GM13977 (cell line): ENCODE measurements around the gene REC114.

Experiments
- DNase-seq: peaks from one replicate; pipeline ENCODE4 v3.0.0; 2012; ENCODE audit warnings: low spot score
- in situ Hi-C: fragments of 300-500 bp; cut with MboI; formaldehyde crosslinking; loops from one replicate; pipeline ENCODE4 v1.12.0; 2022; ENCODE audit warnings: low sequenced_read_pairs, low pct_unique_long_range_greater_than_20kb, mixed read lengths, inconsistent platforms; ENCODE audit not compliant: unreplicated experiment
- TF ChIP-seq, protein P1 (sequence below): IDR thresholded peaks from 2 replicates; pipeline ENCODE4 v1.5.1; 2012; ENCODE audit warnings: mild to moderate bottlenecking, control low read depth; ENCODE audit not compliant: insufficient read depth; ENCODE audit errors: extremely low read depth, missing control alignments

Gene REC114

DNA sequence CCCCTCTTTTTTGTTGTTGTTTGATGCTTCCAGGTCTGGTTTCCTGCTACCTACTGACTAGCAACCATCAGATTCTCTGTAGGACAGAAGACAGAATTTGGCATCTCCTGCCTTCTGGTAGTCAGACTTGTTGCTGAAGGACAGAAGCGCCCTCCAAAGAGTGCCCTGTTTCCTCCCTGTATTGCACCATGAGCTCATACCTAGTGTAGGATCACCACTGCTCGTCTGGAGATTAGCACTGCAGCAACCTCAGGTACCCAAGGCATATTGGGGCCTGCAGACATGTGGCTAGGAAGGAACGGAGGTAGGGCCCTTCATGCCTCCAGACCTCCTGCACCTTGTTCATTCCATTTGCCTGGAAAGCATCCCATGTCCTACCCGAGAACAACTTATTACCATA is 112.1 kb downstream of the REC114 start:
- TF ChIP-seq, protein P1, sequence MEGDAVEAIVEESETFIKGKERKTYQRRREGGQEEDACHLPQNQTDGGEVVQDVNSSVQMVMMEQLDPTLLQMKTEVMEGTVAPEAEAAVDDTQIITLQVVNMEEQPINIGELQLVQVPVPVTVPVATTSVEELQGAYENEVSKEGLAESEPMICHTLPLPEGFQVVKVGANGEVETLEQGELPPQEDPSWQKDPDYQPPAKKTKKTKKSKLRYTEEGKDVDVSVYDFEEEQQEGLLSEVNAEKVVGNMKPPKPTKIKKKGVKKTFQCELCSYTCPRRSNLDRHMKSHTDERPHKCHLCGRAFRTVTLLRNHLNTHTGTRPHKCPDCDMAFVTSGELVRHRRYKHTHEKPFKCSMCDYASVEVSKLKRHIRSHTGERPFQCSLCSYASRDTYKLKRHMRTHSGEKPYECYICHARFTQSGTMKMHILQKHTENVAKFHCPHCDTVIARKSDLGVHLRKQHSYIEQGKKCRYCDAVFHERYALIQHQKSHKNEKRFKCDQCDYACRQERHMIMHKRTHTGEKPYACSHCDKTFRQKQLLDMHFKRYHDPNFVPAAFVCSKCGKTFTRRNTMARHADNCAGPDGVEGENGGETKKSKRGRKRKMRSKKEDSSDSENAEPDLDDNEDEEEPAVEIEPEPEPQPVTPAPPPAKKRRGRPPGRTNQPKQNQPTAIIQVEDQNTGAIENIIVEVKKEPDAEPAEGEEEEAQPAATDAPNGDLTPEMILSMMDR = no peak
- in situ Hi-C loops = loop anchor here (25.0 kb wide), 1 partner anchor 132 kb away; the partner anchor contains the start of gene CD276
- no peak for DNase-seq

DNA sequence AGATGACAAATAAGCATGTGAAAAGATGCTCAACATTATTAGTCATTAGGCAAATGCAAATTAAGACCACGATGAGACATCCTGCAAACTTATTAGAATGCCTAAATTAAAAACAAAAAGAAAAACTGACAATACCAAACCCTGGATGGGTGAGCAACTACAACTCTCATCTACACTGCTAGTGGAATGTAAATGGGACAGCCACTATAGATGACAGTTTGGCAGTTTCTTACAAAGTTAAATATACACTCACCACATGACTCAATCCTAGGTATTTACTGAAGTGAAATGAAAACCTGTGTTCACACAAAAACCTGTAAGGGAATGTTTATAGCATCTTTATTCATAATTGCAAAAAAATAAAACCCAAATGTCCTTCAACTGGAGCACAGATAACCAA is 115.6 kb downstream of the REC114 start:
- in situ Hi-C loops = loop anchor here (25.0 kb wide), 1 partner anchor 129 kb away; the partner anchor contains the start of gene CD276
- TF ChIP-seq, protein P1 = no peak
- DNase-seq = no peak

DNA sequence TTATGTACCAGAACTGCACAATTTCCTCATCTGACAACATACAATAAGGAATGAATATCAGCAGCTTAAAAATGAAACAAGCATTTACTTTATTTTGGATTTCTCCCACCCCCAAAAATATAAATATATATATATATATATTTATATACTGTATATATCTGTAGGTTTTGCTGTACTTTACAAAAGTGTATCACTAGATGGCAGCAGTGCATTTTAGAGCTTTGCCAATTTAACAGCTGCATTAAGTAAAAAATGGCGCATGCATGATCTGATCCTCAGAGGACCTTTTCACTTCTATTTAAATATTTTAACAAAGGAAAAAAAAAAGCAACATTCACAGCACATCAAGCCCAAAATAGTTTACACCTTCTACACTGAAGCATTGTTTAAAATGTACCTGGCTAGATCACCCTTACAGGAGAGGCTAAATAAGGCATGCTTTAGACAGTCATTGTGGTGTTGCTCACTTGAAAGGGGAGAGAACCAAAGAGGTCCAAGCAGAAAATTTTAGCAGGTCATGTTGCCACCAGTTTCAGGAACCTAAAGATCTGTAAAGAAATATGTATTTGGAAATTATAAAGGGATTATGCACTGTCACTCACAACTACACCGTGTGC is 117.6 kb downstream of the REC114 start:
- peak; percentile 27 for DNase-seq
- in situ Hi-C loops = loop anchor here (25.0 kb wide), 1 partner anchor 127 kb away; the partner anchor contains the start of gene CD276
- TF ChIP-seq, protein P1 = peak; percentile 47

DNA sequence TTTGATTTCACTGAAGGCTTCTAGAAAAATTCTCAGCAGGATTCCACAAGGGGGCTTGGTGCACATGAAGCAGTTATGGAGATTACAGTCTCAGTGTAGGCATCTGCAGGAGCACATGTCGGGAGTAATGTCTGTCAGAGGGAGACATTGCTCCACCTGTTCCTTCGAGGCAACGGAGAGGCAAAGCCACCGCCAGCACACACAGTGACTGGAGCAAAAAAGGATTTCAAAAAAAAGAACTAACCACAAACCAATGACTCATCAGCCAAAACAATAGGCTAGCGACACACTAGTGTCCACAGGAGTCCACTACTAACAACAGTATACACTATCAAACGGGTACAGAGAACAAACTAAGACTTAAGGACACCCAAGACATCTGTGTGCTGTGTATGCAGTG is 121.3 kb downstream of the REC114 start:
- TF ChIP-seq, protein P1 = no peak
- DNase-seq = no peak
- in situ Hi-C loops = loop anchor here (25.0 kb wide), 1 partner anchor 123 kb away; the partner anchor contains the start of gene CD276

DNA sequence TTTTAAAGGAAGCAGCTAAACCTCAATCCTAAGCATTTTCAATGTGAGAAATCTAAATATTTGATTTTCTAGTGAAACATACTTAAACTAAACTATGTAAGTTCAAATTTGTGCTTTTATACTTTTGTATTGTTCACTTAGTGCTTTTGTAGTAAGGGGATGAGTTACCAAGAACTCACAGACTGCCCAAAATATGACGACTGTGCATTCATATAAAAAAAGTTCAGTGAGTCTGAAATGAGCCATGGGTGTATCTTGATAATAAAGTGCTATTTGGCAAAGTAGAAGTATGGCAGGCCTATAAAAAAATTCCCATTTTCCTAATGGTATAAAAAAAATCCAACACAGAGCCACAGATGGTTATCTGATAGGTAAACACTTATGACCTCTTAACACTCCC is 124.1 kb downstream of the REC114 start:
- no peak for DNase-seq
- in situ Hi-C loops = loop anchor here (25.0 kb wide), 1 partner anchor 120 kb away; the partner anchor contains the start of gene CD276
- TF ChIP-seq, protein P1 = no peak

DNA sequence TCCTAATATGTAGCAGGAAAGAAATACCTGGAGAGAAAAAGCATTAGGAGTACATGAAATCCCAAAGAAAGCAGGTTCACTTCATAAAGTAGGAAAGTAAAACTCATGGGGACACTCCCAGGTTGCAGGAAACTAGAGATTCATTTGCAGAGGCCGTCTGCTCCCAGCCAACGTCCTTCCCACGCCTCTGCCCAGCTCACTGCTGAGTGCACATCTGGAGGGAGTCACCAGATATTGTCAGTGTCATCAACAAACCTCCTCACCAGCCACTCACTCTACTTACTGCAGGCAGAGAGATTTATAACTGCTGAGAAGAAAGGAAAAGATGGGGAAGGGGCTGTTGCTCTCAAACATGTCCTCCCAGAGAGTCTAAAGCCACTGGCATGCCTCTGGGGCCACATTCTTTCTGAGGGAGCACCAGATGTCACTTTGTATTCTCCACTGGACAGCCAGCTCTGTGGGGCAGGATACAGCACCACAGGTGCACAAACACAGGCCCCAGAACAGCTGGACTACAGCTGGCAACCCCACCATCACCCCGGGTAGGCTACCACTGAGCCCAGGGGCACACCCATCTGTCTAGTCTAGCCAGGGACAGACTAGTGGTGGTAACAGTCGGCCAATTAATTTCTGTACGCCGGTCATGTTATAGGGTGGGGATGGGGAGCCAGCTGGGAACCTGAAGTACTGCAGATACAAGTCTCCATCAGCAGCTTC is 125.8 kb downstream of the REC114 start:
- in situ Hi-C loops = loop anchor here (25.0 kb wide), 1 partner anchor 119 kb away; the partner anchor contains the start of gene CD276
- TF ChIP-seq, protein P1 = no peak
- no peak for DNase-seq
